ENCODE data around the gene TPCN2. TPM values are rescaled to one million over a fixed set of nuclear protein-coding genes. Genes with fewer than 3 reads are reported as not detected.

The TPCN2 gene
- total RNA-seq, 1 experiment from 2014 or later, result 28.9 TPM

GRCh38 chr11:69008737-69009440 lies 39.8 kb upstream of the TPCN2 start:
- DNase-seq (ENCODE audit: low spot score), result no peak
- no peaks in the 10 kb centered on the region for H3K36me3 ChIP-seq (ENCODE audit: insufficient read depth, low read length, poor library complexity, severe bottlenecking)
- ChIA-PET POLR2A (ENCODE audit: low non-redundant PET) (no interaction called here), CTCF (no interaction called here)
- peaks cover 30% of the 10 kb centered on the region for H3K4me1 ChIP-seq (ENCODE audit: insufficient read depth, low read length, poor library complexity, severe bottlenecking)
- no peaks in the 10 kb centered on the region for H3K27me3 ChIP-seq (replicated peaks; ENCODE audit: insufficient read depth, low read depth, low read length, poor library complexity)
- intact Hi-C loops (cut with micrococcal nuclease; ENCODE audit: unreplicated experiment), result no loop called here
- TF ChIP-seq CTCF (conservative IDR thresholded peaks at IDR 0.05; ENCODE audit: low read depth, low read length) (no peak), EZH2 (IDR thresholded peaks at IDR 0.05; ENCODE audit: borderline replicate concordance, low read depth, low read length, poor library complexity, severe bottlenecking) (no peak)
- no TSS peak for BruUV-seq (replicated peaks)
- no peak overlapping the region for H3K4me3 ChIP-seq (ENCODE audit: low read depth, low read length, poor library complexity, severe bottlenecking)
- H3K27ac ChIP-seq (ENCODE audit: low read depth, low read length, poor library complexity, severe bottlenecking), result no peak overlapping the region
- no peaks in the 10 kb centered on the region for H3K9me3 ChIP-seq (ENCODE audit: low read depth, low read length, poor library complexity, severe bottlenecking)

GRCh38 chr11:69009441-69010211 lies 39.1 kb upstream of the TPCN2 start:
- H3K27me3 ChIP-seq (replicated peaks; ENCODE audit: insufficient read depth, low read depth, low read length, poor library complexity), result no peaks in the 10 kb centered on the region
- H3K27ac ChIP-seq (ENCODE audit: low read depth, low read length, poor library complexity, severe bottlenecking), result no peak overlapping the region
- intact Hi-C loops (cut with micrococcal nuclease; ENCODE audit: unreplicated experiment), result no loop called here
- BruUV-seq (replicated peaks), result no TSS peak
- peaks cover 38% of the 10 kb centered on the region for H3K4me1 ChIP-seq (ENCODE audit: insufficient read depth, low read length, poor library complexity, severe bottlenecking)
- ChIA-PET CTCF (no interaction called here), POLR2A (ENCODE audit: low non-redundant PET) (no interaction called here)
- no peaks in the 10 kb centered on the region for H3K36me3 ChIP-seq (ENCODE audit: insufficient read depth, low read length, poor library complexity, severe bottlenecking)
- no peak overlapping the region for H3K4me3 ChIP-seq (ENCODE audit: low read depth, low read length, poor library complexity, severe bottlenecking)
- TF ChIP-seq CTCF (conservative IDR thresholded peaks at IDR 0.05; ENCODE audit: low read depth, low read length) (no peak), EZH2 (IDR thresholded peaks at IDR 0.05; ENCODE audit: borderline replicate concordance, low read depth, low read length, poor library complexity, severe bottlenecking) (no peak)
- DNase-seq (ENCODE audit: low spot score), result no peak
- H3K9me3 ChIP-seq (ENCODE audit: low read depth, low read length, poor library complexity, severe bottlenecking), result no peaks in the 10 kb centered on the region

DNA sequence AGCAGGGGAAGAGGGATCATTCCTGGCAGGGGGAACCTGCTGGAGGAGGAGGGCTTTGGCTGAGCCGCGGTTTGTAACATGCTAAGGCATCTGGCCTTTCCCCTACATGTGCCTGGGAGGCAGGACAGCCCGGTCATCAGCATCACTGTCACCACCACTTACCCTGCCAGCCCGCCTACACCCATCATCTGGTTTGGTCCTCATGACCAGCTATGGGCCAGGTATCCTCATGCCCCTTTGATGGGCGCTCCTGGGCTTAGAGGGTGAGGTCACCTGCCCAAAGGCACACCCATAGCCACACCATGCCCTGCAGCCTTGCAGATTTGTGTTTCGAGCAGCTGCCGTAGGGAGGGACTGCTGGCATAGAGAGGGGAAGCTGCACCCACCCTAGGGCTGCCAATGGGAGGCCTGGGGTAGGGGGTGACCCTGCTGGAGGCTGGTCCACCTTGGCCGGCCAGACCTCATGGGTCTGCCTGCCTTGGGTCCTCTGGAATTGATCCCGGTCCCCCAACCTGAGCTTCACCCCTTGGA lies 38.3 kb upstream of the TPCN2 start:
- Histone ChIP-seq H3K27me3 (replicated peaks; ENCODE audit: insufficient read depth, low read depth, low read length, poor library complexity) (no peaks in the 10 kb centered on the region), H3K4me3 (ENCODE audit: low read depth, low read length, poor library complexity, severe bottlenecking) (no peak overlapping the region), H3K4me1 (ENCODE audit: insufficient read depth, low read length, poor library complexity, severe bottlenecking) (peaks cover 38% of the 10 kb centered on the region), H3K36me3 (ENCODE audit: insufficient read depth, low read length, poor library complexity, severe bottlenecking) (no peaks in the 10 kb centered on the region), H3K9me3 (ENCODE audit: low read depth, low read length, poor library complexity, severe bottlenecking) (no peaks in the 10 kb centered on the region), H3K27ac (ENCODE audit: low read depth, low read length, poor library complexity, severe bottlenecking) (no peak overlapping the region)
- intact Hi-C loops (cut with micrococcal nuclease; ENCODE audit: unreplicated experiment), result no loop called here
- BruUV-seq (replicated peaks), result no TSS peak
- no peak for DNase-seq (ENCODE audit: low spot score)
- TF ChIP-seq CTCF (conservative IDR thresholded peaks at IDR 0.05; ENCODE audit: low read depth, low read length) (no peak), EZH2 (IDR thresholded peaks at IDR 0.05; ENCODE audit: borderline replicate concordance, low read depth, low read length, poor library complexity, severe bottlenecking) (no peak)
- POLR2A ChIA-PET (ENCODE audit: low non-redundant PET), result no interaction called here
- CTCF ChIA-PET, result interaction anchor here (0.6 kb wide), 1 partner anchor 675 kb away, joined by 3 read pairs; no protein-coding TSS in a partner anchor

Data from A673 (cell line).